Erythroblast (primary cell): Measurements from ENCODE around the gene GPR37L1.
"Not testable (repeated sequence)": the region's sequence is repeated elsewhere in the genome, so short reads cannot be mapped to it uniquely, and the experiment has no call there.

Experiments
- DNase-seq, 2 experiments: peaks; one replicate each; lab custom pipeline; 2025; lab: John Stamatoyannopoulos, UW
- GATA1 ChIP-seq: IDR thresholded peaks from 2 replicates; pipeline ENCODE4 v1.6.1; 2011; ENCODE audit warnings: low read depth, mild to moderate bottlenecking, control low read depth, low read length, moderate library complexity
- POLR2A ChIP-seq: IDR thresholded peaks from 2 replicates; pipeline ENCODE4 v1.6.1; 2011; ENCODE audit warnings: mild to moderate bottlenecking, low read length

The GPR37L1 gene

DNA sequence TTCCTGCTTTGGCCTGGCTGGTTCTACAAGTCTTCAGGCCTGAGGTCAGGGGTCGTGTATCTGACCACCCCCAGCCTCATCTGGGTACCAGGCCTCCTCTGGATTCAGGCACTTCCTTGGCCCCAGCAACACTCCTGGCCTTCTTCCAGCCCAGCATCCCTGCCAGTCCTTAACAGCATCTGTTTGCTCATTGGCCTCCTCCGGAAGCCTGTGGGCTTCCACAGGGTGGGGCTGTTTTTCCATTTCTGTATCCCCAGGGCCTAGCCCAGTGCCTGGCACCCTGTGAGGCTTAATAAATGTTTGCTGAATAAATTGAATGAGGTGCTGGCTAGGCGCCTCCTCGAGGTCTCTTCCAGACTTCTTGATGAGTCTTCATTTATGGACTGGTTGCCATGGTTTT lies 21.5 kb upstream of the GPR37L1 start:
- DNase-seq = peak in 1 of 2 experiments; percentile 26
- TF ChIP-seq POLR2A (no peak), GATA1 (no peak)

DNA sequence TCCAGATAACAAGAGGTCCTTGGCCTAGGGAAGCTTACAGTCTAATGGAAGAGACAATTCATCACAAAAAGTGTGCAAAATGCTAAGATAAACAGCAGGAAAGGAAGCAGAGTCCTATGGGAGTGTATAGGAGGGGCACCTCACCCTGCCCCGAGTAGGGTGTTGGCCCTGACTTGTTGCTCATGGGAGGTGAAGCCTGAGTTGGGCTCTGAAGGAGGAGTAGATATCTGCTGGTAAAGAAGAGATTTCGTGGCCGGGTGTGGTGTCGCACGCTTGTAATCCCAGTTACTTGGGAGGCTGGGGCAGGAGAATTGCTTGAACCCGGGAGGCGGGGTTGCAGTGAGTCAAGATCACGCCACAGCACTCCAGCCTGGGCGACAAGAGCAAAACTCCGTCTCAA lies 18.6 kb upstream of the GPR37L1 start:
- TF ChIP-seq POLR2A = no peak
- no peak for TF ChIP-seq GATA1
- peak; percentile 16 to 52 for DNase-seq

DNA sequence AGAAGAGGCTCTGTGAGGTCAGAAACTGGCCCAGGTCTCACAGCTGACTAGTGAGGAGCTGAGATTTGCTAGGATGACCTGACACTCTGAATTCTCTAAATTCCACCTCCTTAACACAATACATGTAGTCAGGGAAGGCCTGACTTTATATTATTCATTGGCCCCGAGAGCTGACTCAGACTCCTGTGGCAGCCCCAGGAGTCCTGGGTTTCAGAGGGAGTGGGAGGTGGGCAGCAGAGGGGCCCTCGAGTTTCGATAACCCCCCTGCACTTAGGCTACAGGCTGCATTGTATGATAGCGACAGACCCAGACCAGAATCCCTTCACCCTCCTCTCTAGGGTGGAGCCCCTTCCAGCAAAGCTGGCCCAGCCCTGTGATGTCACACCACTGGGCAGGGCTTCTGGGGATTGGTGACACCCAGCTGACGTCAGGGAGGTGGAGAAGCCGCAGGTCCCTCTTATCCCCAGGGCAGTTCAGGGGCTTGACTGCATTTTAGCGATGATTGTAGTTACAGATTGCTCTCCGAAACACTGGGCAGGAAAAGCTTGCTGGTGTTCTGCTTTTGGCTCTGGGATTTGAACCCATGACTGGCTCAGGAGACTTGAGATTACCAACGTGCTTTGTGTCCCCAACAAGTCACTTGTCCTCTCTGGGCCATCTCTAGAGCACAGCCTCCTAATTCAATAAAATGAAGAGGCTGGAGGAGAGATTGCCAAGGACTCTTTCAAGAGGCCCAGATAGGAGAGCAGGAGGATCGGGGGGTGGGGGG lies 17.0 kb upstream of the GPR37L1 start:
- TF ChIP-seq POLR2A = no peak
- DNase-seq = peak; percentile 89 to 94

DNA sequence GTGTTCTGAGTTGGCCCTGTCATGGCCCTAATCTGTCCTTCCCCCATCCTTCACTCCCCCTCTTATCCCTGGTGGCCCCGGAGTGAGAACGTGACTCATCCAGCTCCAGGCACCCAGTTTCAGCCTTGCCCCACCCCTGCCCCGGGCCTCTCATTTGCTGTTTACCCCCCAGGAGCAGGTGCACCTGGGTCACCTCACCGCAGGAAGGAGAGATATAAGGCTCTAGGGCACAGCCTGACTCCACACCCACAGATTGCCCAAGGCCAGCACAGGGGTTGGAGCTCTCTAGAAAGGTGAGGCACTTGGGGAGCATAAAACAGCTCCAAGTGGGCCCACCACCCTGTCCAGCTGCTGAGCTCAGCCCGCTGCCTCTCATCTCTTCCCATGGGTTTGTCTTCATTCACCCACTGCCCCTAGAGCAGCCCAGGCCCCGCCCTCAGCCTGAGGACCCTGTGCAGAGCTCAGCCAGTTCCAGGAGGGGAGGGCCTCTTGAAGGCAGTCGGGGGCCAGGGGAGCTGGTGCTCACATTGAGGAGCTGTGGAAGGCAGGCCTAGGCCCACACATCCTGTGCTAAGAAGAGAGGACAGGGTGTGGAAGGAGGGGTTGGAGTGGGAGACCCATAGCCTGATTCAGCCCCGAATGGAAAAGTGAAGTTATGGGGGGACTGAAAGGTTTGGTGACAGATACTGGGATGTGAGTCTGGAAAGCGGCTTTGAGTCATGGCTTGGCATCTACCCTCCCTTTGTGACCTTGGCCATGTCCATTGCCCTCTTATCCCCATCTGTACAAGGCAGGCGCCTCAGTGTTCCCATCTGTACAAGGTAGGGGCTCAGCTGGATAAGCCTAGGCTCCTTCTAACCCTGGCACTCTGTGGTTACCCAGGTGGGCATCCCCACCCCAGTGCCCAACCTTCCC lies 16.1 kb upstream of the GPR37L1 start:
- TF ChIP-seq GATA1 (no peak), POLR2A (no peak)
- DNase-seq = peak; percentile 73 to 90

DNA sequence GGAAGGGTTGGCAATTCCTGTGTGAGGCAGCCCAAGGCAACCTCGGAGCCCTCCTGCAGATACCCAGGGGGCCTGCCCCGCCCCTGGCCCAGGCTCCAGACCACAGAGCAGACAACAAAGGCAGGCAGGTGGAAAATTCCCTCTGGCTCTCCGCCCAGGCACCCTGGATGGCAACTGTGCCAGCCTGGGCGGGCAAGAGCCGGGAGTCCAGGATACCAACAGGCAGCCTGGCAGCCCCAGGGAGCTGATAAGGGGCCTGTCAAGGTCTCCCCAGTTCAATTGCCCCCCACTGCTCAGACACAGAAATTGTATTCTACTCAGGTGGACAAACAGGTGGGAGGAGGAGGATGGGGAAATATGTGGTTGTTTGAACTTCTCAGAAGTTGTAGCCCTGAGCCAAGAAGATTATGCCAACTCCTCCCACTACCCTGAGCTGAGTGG lies 15.4 kb upstream of the GPR37L1 start:
- no peak for TF ChIP-seq GATA1
- no peak for TF ChIP-seq POLR2A

DNA sequence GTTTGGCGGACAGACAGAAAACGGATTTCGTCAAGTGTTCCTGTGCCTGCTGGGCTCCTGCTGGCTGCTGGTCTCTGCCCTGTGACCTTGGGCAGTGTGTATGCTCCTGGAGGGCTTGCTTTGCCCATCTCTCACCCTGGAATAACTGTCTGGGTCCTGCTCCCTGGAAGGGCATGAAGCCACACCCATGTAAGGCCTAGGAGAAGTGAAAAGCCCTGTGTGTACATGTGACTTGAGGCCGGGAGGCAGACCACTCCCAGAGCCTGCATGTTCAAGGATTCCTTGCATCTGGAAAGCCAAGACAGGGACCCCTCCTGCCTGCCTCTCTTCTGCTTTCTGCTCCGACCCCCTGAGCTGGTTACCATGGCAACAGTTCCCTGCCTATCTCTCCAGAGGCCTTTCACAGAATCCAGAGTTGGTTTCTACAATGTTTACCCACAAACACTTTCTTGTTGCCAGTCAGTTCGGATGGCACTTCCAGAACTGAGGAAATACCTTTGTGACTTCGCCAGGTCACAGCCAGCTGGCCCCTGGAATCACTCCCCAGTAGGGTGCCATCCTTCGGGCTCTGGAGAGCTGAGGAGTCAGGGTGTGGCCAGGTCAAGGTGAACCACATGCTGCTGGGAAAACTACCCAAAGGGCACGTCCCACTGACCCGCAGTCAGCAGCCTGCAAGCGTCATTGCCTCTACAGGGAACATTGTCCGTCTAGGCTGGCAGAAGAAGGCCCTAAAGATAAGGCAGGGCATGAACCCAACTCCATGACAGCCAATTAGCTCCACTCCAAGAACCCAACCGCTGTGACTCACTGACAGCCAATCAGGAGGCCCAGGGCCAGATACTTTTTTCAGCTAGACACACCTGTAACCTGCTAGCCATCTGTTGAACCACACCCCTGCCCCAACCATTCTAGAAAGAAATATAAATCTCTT lies 14.7 kb upstream of the GPR37L1 start:
- DNase-seq = peak in 1 of 2 experiments; percentile 29

More for the DNA sequence above, 15.4 kb upstream of the GPR37L1 start:
- no peak for DNase-seq

DNA sequence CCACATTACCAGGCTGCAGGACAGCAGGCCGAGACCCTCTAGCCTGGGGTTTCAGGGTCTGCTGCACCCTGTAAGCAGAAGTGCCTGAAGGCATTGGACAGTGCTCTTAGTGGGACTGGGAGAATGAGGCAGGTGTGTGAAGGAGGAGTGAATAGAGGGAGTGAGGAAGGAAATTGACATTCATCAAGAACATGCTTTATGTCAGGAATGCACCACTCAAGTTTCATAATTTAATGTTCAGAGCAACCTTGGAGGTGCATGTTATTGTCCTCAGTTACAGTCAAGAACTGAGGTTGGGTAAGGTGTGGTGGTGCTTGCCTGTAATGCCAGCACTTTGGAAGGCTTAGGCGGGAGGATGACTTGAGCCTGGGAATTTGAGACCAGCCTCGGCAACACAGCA lies 11.7 kb upstream of the GPR37L1 start:
- TF ChIP-seq GATA1 = no peak
- TF ChIP-seq POLR2A = no peak
- no peak for DNase-seq

More for the DNA sequence above, 14.7 kb upstream of the GPR37L1 start:
- no peak for TF ChIP-seq POLR2A
- TF ChIP-seq GATA1 = no peak

DNA sequence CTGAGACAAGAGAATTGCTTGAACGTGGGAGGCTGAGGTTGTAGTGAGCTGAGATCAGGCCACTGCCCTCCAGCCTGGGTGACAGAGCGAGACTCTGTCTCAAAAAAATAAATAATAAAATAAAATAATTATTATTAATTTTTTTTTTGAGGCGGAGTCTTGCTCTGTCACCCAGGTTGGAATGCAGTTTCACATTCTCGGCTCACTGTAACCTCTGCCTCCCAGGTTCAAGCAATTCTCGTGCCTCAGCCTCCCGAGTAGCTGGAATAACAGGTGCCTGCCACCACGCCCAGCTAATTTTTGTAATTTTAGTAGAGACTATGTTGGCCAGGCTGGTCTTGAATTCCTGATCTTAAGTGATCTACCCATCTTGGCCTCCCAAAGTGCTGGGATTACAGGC lies 11.1 kb upstream of the GPR37L1 start:
- not testable (repeated sequence) for DNase-seq

DNA sequence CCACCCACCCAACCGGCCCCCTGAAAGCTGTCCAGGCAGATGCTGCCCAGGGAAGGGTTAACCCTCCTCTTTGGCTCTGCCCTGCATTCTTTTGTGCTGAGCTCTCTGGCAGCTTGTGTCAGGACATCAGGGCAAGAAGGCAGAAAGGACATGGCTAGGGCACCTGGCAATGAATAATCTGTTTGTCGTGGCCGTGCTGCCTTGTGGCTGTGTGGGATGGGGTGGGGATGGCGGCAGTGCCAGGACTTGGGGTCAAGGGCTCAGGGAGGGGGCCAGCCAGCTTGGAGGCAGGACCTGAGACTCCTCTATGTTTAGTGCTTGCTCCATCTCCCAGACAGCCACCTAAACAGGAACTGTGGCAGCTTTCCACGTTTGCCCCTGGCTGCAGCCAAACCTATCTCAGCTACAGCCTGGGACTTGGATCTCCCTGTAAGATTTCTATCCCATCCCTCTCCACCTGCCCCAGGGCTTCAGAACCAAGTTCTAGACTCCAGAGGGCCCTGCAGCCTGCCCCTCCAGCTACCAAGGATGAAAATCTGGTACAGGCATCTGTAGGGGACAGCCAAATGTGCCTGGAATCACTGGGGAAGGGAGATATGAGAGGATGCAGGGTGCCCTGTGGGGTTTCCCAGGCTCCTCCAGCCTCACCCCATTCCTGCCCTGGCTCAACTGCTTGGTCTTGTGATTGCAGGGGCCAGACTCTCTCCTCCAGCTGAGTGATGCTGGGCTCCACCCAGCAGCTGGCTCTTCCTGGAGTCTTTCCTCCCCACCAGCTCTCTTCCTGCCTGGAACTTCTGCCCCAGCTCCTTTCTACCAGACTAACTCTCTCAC lies 9.6 kb upstream of the GPR37L1 start:
- TF ChIP-seq POLR2A (no peak), GATA1 (no peak)
- peak in 1 of 2 experiments; percentile 21 for DNase-seq

DNA sequence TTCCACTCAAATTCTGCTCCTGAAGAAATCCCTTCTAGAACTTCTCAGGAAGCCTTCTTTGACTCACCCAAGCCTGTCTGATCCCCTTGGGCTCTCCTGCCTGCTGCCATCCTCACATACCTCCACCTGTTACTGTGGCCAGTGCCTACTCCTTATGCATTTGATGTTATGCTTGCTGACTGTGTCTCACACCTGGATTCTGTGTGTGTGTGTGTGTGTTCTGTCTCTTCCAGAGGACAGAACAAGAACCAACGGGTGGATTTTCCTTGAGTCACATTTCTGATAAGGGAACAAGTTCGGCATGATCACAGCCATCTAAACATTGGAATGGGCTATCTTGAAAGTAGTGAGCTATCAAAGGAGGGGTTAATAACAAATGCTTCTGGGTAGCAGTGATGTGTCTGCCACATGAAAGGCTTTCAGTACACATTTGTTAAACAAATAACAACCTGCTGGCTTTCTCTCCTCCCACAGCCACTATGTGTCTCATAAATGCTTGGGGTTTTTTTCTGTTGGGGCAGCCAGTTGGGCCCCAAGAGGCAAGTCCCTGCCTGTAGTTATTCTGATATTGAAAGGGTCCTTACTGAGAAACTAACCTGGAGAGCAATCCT lies 8.9 kb upstream of the GPR37L1 start:
- DNase-seq = no peak
- TF ChIP-seq GATA1 (no peak), POLR2A (no peak)

DNA sequence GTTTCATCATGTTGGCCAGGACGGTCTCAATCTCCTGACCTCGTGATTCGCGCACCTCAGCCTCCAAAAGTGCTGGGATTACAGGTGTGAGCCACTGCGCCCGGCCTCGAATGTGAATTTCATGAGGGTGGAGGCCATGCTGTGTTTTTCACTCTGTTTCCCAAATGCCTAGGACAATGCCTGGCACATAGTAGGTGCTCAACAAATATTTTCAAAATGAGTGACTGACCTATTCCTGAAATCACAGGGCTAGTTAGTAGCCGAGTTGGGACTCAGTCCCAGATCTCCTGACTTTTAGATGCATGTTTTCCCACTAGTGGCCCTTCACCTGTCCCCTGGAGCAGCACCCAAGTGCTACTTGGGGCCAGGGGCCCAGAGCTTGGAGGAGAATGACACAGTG lies 6.4 kb upstream of the GPR37L1 start:
- DNase-seq = no peak
- no peak for TF ChIP-seq POLR2A
- no peak for TF ChIP-seq GATA1

DNA sequence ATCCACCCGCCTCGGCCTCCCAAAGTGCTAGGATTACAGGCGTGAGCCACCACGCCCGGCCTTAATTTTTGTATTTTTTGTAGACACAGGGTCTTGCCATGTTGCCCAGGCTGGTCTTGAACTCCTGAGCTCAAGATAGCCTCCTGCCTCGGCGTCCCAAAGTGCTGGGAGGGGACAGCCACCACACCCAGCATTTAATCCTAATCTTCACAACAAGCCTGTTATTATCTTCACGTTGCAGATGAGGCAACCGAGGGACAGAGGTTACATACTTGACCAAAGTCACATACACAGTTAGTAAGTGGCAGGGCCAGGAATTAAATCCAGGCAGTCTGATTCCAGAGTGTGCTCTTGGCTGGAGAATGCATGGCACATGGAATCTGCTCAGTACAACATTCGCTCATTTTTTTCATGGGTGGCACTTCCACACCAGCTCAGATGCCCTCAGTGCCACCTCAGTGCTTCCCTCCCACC lies 4.8 kb upstream of the GPR37L1 start:
- peak; percentile 83 to 90 for DNase-seq

More for the DNA sequence above, 4.8 kb upstream of the GPR37L1 start:
- TF ChIP-seq POLR2A = no peak
- TF ChIP-seq GATA1 = no peak
